Activated T-cell treated with anti-CD3 and anti-CD28 coated beads, Interleukin-2, amount 50 U/mL, for 4 hours (primary cell): ENCODE results near the gene SLC9A8. TPM values are rescaled to one million over a fixed set of nuclear protein-coding genes. Genes with fewer than 3 reads are reported as not detected.
"Not testable (repeated sequence)": the region's sequence is repeated elsewhere in the genome, so short reads cannot be mapped to it uniquely, and the experiment has no call there.

Experiments
- ATAC-seq, 2 donors: fragments of 200-7000 bp; cut with Tn5 transposase; one replicate each; pipeline ENCODE4 v1.10.0; 2021
- DNase-seq: peaks from one replicate; pipeline ENCODE4 v3.0.0-alpha.2; 2020
- H3K27me3 Mint-ChIP-seq: one replicate; pipeline ENCODE4 v1.8.0; 2021; ENCODE audit warnings: low read depth, mixed read lengths
- H3K36me3 Mint-ChIP-seq: one replicate; pipeline ENCODE4 v1.8.0; 2022; ENCODE audit warnings: mixed read lengths; ENCODE audit not compliant: insufficient read depth
- H3K4me1 Mint-ChIP-seq: one replicate; pipeline ENCODE4 v1.8.0; 2021; ENCODE audit warnings: low read depth, mixed read lengths
- H3K4me3 Mint-ChIP-seq: one replicate; pipeline ENCODE4 v1.8.0; 2021; ENCODE audit warnings: mild to moderate bottlenecking, moderate library complexity, mixed read lengths
- H3K9me3 Mint-ChIP-seq: one replicate; pipeline ENCODE4 v1.8.0; 2021; ENCODE audit warnings: mixed read lengths
- total RNA-seq, 3 donors: library from RNA; stranded (reverse); gene quantifications; one replicate each; pipeline ENCODE4 v1.2.1, GENCODE V29; 2021

SLC9A8 gene
- total RNA-seq, 3 donors from 2014 or later = 11.9 to 16.4 (median 13.2) TPM

- peaks cover 31% of the 10 kb centered on the region for H3K36me3 Mint-ChIP-seq
- H3K4me3 Mint-ChIP-seq = no peak overlapping the region
- DNase-seq = no peak
- no peaks in the 10 kb centered on the region for H3K4me1 Mint-ChIP-seq
- H3K9me3 Mint-ChIP-seq = no peaks in the 10 kb centered on the region
- ATAC-seq = no peak
- H3K27me3 Mint-ChIP-seq = no peaks in the 10 kb centered on the region
Measured at GRCh38 chr20:49859011-49859410, 46.4 kb downstream of the SLC9A8 start.

GRCh38 chr20:49859807-49860206 is 47.2 kb downstream of the SLC9A8 start:
- H3K4me1 Mint-ChIP-seq = no peaks in the 10 kb centered on the region
- peaks cover 34% of the 10 kb centered on the region for H3K36me3 Mint-ChIP-seq
- no peak for ATAC-seq
- DNase-seq = no peak
- H3K4me3 Mint-ChIP-seq = no peak overlapping the region
- H3K9me3 Mint-ChIP-seq = no peaks in the 10 kb centered on the region
- no peaks in the 10 kb centered on the region for H3K27me3 Mint-ChIP-seq

- H3K4me1 Mint-ChIP-seq, DNase-seq, ATAC-seq, H3K9me3 Mint-ChIP-seq, H3K4me3 Mint-ChIP-seq, H3K27me3 Mint-ChIP-seq: not testable (repeated sequence)
- H3K36me3 Mint-ChIP-seq = peaks cover 36% of the 10 kb centered on the region
Measured at GRCh38 chr20:49861232-49861631, 48.6 kb downstream of the SLC9A8 start.

GRCh38 chr20:49862607-49863200 is 50.1 kb downstream of the SLC9A8 start:
- H3K36me3 Mint-ChIP-seq = peaks cover 37% of the 10 kb centered on the region
- no peak overlapping the region for H3K4me3 Mint-ChIP-seq
- no peaks in the 10 kb centered on the region for H3K27me3 Mint-ChIP-seq
- peaks cover 3% of the 10 kb centered on the region for H3K4me1 Mint-ChIP-seq
- DNase-seq = no peak
- ATAC-seq = no peak
- H3K9me3 Mint-ChIP-seq = no peaks in the 10 kb centered on the region

GRCh38 chr20:49863666-49864065 is 51.0 kb downstream of the SLC9A8 start:
- Mint-ChIP-seq H3K36me3 (peaks cover 38% of the 10 kb centered on the region), H3K9me3 (no peaks in the 10 kb centered on the region), H3K4me3 (no peak overlapping the region), H3K4me1 (peaks cover 3% of the 10 kb centered on the region), H3K27me3 (no peaks in the 10 kb centered on the region)
- ATAC-seq (no peak), DNase-seq (no peak)

- Mint-ChIP-seq H3K4me1 (peaks cover 3% of the 10 kb centered on the region), H3K36me3 (peaks cover 39% of the 10 kb centered on the region), H3K9me3 (no peaks in the 10 kb centered on the region), H3K27me3 (no peaks in the 10 kb centered on the region), H3K4me3 (no peak overlapping the region)
- no peak for ATAC-seq
- no peak for DNase-seq
Measured at GRCh38 chr20:49865559-49865958, 52.9 kb downstream of the SLC9A8 start.

GRCh38 chr20:49866051-49866450 is 53.4 kb downstream of the SLC9A8 start:
- ATAC-seq (peak in 1 of 2 donors; percentile 25), DNase-seq (no peak)
- no peaks in the 10 kb centered on the region for H3K9me3 Mint-ChIP-seq
- peaks cover 3% of the 10 kb centered on the region for H3K4me1 Mint-ChIP-seq
- no peak overlapping the region for H3K4me3 Mint-ChIP-seq
- no peaks in the 10 kb centered on the region for H3K27me3 Mint-ChIP-seq
- H3K36me3 Mint-ChIP-seq = peaks cover 34% of the 10 kb centered on the region

- ATAC-seq (no peak), DNase-seq (no peak)
- Mint-ChIP-seq H3K27me3 (no peaks in the 10 kb centered on the region), H3K36me3 (peaks cover 31% of the 10 kb centered on the region), H3K4me1 (peaks cover 3% of the 10 kb centered on the region), H3K4me3 (no peak overlapping the region), H3K9me3 (no peaks in the 10 kb centered on the region)
Measured at GRCh38 chr20:49867453-49868215, 55.0 kb downstream of the SLC9A8 start.

- Mint-ChIP-seq H3K36me3 (peaks cover 31% of the 10 kb centered on the region), H3K27me3 (no peaks in the 10 kb centered on the region), H3K4me1 (peaks cover 3% of the 10 kb centered on the region), H3K4me3 (no peak overlapping the region), H3K9me3 (no peaks in the 10 kb centered on the region)
- DNase-seq (no peak), ATAC-seq (no peak)
Measured at GRCh38 chr20:49868538-49868937, 55.9 kb downstream of the SLC9A8 start.

GRCh38 chr20:49868964-49869363 is 56.3 kb downstream of the SLC9A8 start:
- Mint-ChIP-seq H3K27me3 (no peaks in the 10 kb centered on the region), H3K4me3 (no peak overlapping the region), H3K36me3 (peaks cover 31% of the 10 kb centered on the region), H3K9me3 (no peaks in the 10 kb centered on the region), H3K4me1 (peaks cover 3% of the 10 kb centered on the region)
- DNase-seq = no peak
- peak in 1 of 2 donors; percentile 52 for ATAC-seq

- peaks cover 25% of the 10 kb centered on the region for H3K36me3 Mint-ChIP-seq
- H3K27me3 Mint-ChIP-seq = no peaks in the 10 kb centered on the region
- H3K4me1 Mint-ChIP-seq = peaks cover 3% of the 10 kb centered on the region
- H3K4me3 Mint-ChIP-seq = no peak overlapping the region
- DNase-seq (no peak), ATAC-seq (no peak)
- H3K9me3 Mint-ChIP-seq = no peaks in the 10 kb centered on the region
Measured at GRCh38 chr20:49870261-49870660, 57.6 kb downstream of the SLC9A8 start.

- Mint-ChIP-seq H3K4me3 (no peak overlapping the region), H3K9me3 (no peaks in the 10 kb centered on the region), H3K27me3 (no peaks in the 10 kb centered on the region), H3K36me3 (peaks cover 23% of the 10 kb centered on the region), H3K4me1 (peaks cover 2% of the 10 kb centered on the region)
- ATAC-seq = no peak
- no peak for DNase-seq
Measured at GRCh38 chr20:49871391-49871948, 58.8 kb downstream of the SLC9A8 start.

- no peak for ATAC-seq
- Mint-ChIP-seq H3K9me3 (no peaks in the 10 kb centered on the region), H3K4me3 (no peak overlapping the region), H3K4me1 (no peaks in the 10 kb centered on the region), H3K27me3 (no peaks in the 10 kb centered on the region), H3K36me3 (peaks cover 20% of the 10 kb centered on the region)
- DNase-seq = no peak
Measured at GRCh38 chr20:49872056-49872455, 59.4 kb downstream of the SLC9A8 start.

GRCh38 chr20:49874696-49875095 is 62.1 kb downstream of the SLC9A8 start:
- Mint-ChIP-seq H3K4me1 (no peaks in the 10 kb centered on the region), H3K36me3 (peaks cover 20% of the 10 kb centered on the region), H3K4me3 (no peak overlapping the region), H3K27me3 (no peaks in the 10 kb centered on the region), H3K9me3 (no peaks in the 10 kb centered on the region)
- DNase-seq (no peak), ATAC-seq (no peak)

- no peaks in the 10 kb centered on the region for H3K27me3 Mint-ChIP-seq
- no peak for ATAC-seq
- DNase-seq = no peak
- H3K9me3 Mint-ChIP-seq = no peaks in the 10 kb centered on the region
- peaks cover 26% of the 10 kb centered on the region for H3K36me3 Mint-ChIP-seq
- no peak overlapping the region for H3K4me3 Mint-ChIP-seq
- H3K4me1 Mint-ChIP-seq = no peaks in the 10 kb centered on the region
Measured at GRCh38 chr20:49877386-49877921, 64.8 kb downstream of the SLC9A8 start.
